Iris pigment epithelial cell (primary cell): ENCODE results near the gene FOXP4.
A peak's percentile ranks its signal among the peaks of the same experiment; 100 is the strongest.

Experiments
- DNase-seq: peaks from one replicate; pipeline ENCODE4 v3.0.0-alpha.2; 2011; ENCODE audit warnings: low read depth

Gene FOXP4, protein sequence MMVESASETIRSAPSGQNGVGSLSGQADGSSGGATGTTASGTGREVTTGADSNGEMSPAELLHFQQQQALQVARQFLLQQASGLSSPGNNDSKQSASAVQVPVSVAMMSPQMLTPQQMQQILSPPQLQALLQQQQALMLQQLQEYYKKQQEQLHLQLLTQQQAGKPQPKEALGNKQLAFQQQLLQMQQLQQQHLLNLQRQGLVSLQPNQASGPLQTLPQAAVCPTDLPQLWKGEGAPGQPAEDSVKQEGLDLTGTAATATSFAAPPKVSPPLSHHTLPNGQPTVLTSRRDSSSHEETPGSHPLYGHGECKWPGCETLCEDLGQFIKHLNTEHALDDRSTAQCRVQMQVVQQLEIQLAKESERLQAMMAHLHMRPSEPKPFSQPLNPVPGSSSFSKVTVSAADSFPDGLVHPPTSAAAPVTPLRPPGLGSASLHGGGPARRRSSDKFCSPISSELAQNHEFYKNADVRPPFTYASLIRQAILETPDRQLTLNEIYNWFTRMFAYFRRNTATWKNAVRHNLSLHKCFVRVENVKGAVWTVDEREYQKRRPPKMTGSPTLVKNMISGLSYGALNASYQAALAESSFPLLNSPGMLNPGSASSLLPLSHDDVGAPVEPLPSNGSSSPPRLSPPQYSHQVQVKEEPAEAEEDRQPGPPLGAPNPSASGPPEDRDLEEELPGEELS

GRCh38 chr6:41545703-41546474 lies at the start of gene FOXP4:
FOXP4 (plus strand) TSS chr6:41546381; CDS start chr6:41565761, 19,380 bp downstream.
- DNase-seq, result peak; percentile 98

GRCh38 chr6:41497573-41497972 lies 48.6 kb upstream of the FOXP4 start:
- no peak for DNase-seq

GRCh38 chr6:41497994-41498393 lies 48.2 kb upstream of the FOXP4 start:
- peak; percentile 65 for DNase-seq

DNA sequence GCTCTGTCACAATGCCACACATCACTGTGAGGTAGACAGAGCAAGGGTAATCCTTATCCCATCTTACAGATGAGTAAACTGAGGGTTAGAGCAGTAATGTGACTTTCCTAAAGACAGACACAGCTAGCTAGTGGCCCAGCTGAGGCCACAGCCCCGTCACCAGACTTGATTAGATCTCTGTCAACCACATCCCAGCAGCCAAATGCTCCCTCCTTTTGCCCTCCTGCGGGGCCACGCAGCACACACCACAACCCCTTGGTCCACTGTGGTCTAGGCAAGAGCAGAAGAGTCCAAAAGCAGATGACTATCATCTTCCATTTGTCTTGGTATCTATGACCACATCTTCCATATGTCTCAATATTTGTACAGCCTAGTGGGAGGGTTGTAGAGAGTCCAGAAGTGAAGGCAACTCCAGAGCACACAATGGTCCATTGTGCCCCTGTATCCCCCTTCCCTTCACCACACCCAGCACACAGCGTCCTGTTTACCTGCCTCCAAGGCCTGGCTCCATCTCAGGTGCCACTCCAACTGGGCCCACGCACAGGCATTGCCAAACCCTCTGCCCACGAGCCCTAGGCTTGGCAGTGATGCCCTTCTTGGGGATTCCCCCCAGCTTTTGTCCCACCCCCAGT lies 47.1 kb upstream of the FOXP4 start:
- DNase-seq, result no peak

DNA sequence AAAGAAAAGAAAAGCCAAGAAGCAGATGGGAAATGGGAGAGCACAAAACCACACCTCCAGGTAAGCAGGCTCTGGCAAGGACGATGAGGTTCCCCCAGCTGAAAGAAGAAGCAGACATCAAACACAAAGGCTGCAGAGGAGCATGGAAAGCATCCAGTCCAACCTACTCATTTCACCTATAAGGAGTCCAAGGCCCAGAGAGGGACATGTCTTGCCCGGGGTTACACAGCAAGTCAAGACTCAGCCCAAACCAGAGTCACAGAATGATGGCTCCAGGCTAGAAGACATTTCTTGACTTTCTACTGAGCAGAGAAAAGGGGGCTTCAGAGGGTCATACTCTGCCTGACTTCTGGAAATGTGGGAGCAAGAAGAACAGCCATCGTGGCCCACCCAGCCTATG lies 45.6 kb upstream of the FOXP4 start:
- no peak for DNase-seq

DNA sequence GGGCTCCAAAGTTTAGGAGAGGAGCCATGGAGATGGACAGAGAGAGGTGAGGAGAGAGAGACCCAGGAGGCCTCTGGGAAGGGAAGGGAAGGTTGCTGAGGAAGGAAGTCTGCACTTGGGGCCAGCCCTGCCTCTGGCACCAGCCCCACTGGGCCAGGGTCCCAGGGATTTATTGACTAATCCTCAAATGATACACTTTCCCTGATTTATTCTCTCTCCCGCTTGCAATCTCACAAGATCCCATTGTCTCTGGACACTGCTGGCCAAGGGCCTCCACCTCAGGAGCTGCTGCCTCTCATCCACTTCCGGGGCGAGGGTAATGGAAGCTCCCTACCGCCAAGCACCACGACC lies 43.6 kb upstream of the FOXP4 start:
- DNase-seq, result no peak

GRCh38 chr6:41502917-41503671 lies 43.1 kb upstream of the FOXP4 start:
- peak; percentile 52 for DNase-seq

DNA sequence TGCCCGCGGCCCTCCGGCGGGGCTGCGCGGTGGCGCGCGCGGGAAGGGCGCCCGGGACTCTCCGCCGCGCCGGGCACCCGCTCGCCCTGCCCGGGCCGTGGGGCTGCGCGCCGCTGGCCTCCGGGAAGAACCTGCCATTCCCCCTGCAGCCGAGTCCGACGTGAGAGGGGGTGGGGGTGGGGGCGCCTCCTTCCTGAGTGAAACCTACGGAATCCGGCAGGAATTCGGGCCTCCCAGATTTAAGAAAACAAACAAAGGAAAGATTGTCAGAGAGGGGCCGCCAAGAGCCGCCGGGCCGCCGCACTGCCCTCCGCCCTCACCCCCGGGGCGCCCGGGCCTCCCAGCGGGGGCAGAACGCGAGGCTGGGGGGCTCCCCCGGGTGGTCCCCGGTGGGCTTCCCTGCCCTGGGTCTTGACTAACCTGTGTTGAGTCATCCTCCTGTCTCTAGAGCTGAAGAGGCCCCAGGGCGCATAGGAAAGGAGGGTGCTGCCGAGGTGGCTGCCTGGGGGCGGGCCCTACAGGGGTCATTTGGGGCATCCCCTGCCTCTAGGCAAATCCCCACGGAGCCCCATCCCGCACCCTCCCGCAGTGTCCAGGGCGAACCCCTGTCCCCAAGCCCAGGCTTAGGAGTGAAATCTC lies 42.2 kb upstream of the FOXP4 start:
- peak; percentile 57 for DNase-seq

- peak; percentile 54 for DNase-seq
Measured at GRCh38 chr6:41504466-41505121, 41.6 kb upstream of the FOXP4 start.

- DNase-seq, result peak; percentile 81
Measured at GRCh38 chr6:41505122-41506049, 40.8 kb upstream of the FOXP4 start.

- DNase-seq, result no peak
Measured at GRCh38 chr6:41508479-41508878, 37.7 kb upstream of the FOXP4 start.

DNA sequence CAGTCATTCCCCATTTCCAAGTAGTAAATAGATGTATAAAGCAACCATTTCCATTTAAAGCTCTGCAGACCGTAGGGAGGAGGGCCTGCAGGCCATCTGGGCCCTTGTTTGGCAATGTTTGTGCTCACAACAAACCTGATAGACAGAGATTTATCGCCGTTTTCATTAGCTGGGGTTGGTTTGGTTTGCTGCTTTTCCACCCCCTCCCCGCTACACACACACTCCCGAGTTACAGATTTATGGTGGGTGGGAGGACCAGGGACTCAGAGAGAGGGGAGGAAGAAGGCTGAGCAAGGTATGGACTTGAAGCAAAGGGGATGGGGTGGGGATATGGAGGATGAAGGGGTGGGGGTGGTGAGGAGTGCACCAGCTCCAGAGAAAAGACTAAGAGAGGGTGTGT lies 36.6 kb upstream of the FOXP4 start:
- DNase-seq, result no peak

- DNase-seq, result no peak
Measured at GRCh38 chr6:41511443-41512060, 34.6 kb upstream of the FOXP4 start.

DNA sequence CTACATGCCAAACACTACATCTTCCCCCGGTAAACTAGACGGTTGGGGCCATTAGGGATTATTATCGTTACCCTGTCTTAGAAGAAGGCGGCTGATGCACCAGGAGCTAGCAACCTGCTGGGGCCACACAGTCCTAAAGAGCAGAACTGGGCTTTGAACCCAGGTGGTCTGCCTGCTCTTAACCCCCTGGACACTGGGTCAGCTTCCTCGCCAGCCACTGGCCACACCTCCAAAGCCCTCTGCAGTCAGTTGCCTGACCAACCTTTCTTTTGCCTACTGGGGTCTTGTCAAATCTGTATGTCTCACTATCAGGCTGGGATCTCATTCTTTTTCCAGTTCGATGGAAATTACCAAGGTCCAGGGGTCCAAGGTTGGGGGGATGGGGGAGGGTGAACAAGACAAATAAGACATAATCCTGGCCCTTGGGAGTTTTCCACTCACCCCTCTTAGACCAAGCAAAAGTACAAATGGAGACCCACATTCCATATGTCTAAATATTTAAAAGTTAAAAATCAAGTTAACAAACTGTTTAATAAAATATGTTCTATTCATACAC lies 34.0 kb upstream of the FOXP4 start:
- no peak for DNase-seq

DNA sequence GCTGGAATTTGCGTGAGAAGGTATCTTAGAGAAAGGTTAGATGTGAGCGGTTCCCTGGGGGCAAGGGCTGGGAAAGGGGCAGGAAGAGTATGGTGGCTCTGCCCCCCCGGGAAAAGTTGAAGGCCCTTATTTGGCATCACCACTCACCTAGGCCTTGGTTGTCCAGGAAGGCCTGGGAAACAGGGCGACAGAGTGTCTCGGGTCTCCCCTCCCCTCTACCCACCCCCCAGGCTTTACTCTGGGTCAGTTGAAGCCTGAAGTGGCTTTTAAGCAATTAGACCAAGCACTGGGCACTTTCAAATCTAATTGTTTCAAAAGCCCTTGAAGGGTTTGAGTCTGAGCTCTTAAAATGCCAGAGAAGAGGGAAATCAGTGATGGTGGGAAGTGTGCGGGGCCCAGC lies 30.2 kb upstream of the FOXP4 start:
- DNase-seq, result no peak

GRCh38 chr6:41518118-41518517 lies 28.1 kb upstream of the FOXP4 start:
- DNase-seq, result no peak

GRCh38 chr6:41519305-41519744 lies 26.9 kb upstream of the FOXP4 start:
- DNase-seq, result no peak
